Measurements from ENCODE around the gene NLN.
A peak's percentile ranks its signal among the peaks of the same experiment; 100 is the strongest.
"Not testable (repeated sequence)": the region's sequence is repeated elsewhere in the genome, so short reads cannot be mapped to it uniquely, and the experiment has no call there.

Gene NLN

DNA sequence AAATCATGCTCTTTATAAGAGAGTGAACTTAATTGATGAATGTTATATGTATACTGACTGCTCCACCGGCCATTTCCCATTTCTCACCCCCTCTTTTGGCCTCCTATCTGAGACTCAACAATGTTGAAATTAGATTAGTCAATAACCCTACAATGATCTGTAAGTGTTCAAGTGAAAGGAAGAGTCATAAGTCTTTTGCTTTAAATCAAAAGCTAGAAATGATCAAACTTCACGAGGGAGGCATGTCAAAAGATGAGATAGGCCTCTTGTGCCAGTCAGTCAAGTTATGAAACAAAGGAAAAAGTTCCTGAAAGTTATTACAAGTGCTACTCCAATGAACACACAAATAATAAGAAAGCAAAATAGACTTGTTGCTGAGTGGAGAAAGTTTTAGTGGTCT, 83.1 kb downstream of the NLN start:
- no peak for ATAC-seq
- TF ChIP-seq OSR1 (CRISPR knock-in tag; IDR thresholded peaks at IDR 0.05) (no peak), ISL1 (CRISPR knock-in tag; IDR thresholded peaks at IDR 0.05) (no peak), ZFP30 (CRISPR knock-in tag; IDR thresholded peaks at IDR 0.05) (no peak), CSDC2 (CRISPR knock-in tag; IDR thresholded peaks at IDR 0.05) (no peak), PPARA (CRISPR knock-in tag; IDR thresholded peaks at IDR 0.05; ENCODE audit: borderline replicate concordance) (no peak), ZFP3 (CRISPR knock-in tag; IDR thresholded peaks at IDR 0.05) (no peak), ESRRG (CRISPR knock-in tag; IDR thresholded peaks at IDR 0.05) (no peak), ZNF70 (CRISPR knock-in tag; IDR thresholded peaks at IDR 0.05) (no peak), ZC3H10 (CRISPR knock-in tag; IDR thresholded peaks at IDR 0.05) (no peak), RARB (CRISPR knock-in tag; IDR thresholded peaks at IDR 0.05) (no peak)
- TF ChIP-seq, protein P1, sequence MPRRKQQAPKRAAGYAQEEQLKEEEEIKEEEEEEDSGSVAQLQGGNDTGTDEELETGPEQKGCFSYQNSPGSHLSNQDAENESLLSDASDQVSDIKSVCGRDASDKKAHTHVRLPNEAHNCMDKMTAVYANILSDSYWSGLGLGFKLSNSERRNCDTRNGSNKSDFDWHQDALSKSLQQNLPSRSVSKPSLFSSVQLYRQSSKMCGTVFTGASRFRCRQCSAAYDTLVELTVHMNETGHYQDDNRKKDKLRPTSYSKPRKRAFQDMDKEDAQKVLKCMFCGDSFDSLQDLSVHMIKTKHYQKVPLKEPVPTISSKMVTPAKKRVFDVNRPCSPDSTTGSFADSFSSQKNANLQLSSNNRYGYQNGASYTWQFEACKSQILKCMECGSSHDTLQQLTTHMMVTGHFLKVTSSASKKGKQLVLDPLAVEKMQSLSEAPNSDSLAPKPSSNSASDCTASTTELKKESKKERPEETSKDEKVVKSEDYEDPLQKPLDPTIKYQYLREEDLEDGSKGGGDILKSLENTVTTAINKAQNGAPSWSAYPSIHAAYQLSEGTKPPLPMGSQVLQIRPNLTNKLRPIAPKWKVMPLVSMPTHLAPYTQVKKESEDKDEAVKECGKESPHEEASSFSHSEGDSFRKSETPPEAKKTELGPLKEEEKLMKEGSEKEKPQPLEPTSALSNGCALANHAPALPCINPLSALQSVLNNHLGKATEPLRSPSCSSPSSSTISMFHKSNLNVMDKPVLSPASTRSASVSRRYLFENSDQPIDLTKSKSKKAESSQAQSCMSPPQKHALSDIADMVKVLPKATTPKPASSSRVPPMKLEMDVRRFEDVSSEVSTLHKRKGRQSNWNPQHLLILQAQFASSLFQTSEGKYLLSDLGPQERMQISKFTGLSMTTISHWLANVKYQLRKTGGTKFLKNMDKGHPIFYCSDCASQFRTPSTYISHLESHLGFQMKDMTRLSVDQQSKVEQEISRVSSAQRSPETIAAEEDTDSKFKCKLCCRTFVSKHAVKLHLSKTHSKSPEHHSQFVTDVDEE (CRISPR knock-in tag; IDR thresholded peaks at IDR 0.05), result no peak
- TF ChIP-seq, protein P2, sequence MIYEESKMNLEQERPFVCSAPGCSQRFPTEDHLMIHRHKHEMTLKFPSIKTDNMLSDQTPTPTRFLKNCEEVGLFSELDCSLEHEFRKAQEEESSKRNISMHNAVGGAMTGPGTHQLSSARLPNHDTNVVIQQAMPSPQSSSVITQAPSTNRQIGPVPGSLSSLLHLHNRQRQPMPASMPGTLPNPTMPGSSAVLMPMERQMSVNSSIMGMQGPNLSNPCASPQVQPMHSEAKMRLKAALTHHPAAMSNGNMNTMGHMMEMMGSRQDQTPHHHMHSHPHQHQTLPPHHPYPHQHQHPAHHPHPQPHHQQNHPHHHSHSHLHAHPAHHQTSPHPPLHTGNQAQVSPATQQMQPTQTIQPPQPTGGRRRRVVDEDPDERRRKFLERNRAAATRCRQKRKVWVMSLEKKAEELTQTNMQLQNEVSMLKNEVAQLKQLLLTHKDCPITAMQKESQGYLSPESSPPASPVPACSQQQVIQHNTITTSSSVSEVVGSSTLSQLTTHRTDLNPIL (CRISPR knock-in tag; IDR thresholded peaks at IDR 0.05; ENCODE audit: low read depth), result no peak

DNA sequence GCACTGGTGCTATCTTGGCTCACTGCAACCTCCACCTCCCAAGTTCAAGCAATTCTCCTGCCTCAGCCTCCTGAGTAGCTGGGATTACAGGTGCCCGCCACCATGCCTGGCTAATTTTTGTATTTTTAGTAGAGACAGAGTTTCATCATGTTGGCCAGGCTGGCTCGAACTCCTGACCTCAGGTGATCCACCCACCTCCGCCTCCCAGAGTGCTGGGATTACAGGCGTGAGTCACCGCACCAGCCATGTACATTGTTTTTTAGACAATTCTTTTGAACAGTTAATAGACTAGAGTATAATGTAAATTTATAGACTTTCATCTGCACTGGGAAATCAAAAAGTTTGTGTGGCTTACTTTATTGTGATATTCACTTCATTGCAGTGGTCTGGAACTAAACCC, 85.5 kb downstream of the NLN start:
- ATAC-seq, result not testable (repeated sequence)

DNA sequence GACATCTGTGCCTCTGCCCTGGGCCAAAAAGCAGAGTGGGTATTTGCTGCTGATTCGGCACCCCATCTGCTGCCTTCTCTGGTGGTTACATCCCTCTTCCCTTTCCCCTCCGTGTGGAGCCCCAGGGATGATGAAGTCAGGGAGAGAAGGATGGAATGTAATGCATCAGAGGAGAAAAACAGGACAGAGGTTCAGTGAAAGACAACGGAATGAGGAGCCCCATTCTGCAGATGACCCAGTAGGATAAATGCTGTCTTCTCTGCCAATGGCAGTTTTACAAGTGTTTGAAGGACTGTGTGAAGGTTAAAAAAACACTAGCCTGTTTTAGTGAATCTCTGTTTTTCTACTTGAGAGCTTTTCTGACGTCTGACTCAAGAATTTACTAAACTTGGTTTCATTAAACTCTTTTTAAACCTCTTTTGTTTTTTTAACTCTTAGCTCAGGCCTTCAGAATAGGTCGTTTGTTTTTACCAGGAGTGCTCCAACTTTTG, 86.3 kb downstream of the NLN start:
- TF ChIP-seq ESRRG (CRISPR knock-in tag; IDR thresholded peaks at IDR 0.05) (no peak), ISL1 (CRISPR knock-in tag; IDR thresholded peaks at IDR 0.05) (0 out of 2 replicates have a peak, but pooled peaks have one; percentile 4)
- no peak for ATAC-seq

DNA sequence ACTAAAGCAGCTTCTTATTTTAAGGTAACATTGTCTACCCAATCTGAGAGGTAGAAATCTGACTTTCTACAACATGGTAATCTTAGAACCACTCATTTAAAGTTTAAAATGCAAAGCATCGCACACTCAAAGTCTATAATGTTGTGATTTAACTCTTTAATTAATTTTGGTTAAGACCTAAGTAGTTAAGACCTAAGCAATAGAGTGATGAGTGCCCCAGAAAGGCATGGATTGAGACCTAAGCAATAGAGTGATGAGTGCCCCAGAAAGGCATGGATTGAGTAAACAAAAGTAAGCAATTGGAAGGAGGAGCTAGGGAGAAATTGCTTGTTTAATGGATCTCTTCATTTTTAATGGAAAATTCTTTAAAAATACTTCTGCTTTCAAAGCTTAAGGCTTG, 86.8 kb downstream of the NLN start:
- peak; percentile 28; the same call in 1 of the 3 replicates for ATAC-seq

DNA sequence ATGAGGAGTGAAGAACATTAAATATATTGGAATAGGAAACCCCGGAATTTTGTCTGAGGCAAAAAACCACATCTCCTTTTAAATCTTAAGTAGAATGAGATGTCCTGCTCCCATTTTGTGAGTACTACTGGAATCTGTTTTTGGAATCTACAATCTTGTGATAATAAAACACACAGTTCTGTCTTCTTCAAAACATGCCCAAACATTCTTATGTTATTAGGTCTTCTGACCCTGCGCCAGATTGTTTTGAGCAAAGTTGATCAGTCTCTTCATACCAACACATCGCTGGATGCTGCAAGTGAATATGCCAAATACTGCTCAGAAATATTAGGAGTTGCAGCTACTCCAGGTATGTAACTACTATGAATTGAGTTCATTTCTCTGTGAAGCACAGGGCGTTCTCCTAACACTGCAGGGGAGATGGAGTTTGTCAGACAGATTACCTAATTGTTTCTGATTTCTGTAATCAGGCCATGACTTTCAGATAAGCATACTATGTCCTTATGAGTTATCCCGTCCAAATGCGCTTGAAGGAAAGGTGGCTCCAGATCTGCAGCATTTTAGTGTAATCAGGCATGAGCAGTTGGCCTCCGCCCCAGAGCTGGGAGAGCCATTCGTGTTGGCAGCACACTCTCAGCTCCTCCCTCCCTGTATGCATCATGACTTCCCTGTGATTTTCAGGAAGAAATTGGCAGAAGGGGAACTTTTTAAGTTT, 88.0 kb downstream of the NLN start:
- TF ChIP-seq ZFP3 (CRISPR knock-in tag; IDR thresholded peaks at IDR 0.05), result no peak
- no peak for TF ChIP-seq ZNF565 (CRISPR knock-in tag; conservative IDR thresholded peaks at IDR 0.05; ENCODE audit: low read depth)
- TF ChIP-seq ZFP30 (CRISPR knock-in tag; IDR thresholded peaks at IDR 0.05), result no peak
- no peak for TF ChIP-seq OSR1 (CRISPR knock-in tag; IDR thresholded peaks at IDR 0.05)
- no peak for TF ChIP-seq CSDC2 (CRISPR knock-in tag; IDR thresholded peaks at IDR 0.05)
- TF ChIP-seq, protein P3, sequence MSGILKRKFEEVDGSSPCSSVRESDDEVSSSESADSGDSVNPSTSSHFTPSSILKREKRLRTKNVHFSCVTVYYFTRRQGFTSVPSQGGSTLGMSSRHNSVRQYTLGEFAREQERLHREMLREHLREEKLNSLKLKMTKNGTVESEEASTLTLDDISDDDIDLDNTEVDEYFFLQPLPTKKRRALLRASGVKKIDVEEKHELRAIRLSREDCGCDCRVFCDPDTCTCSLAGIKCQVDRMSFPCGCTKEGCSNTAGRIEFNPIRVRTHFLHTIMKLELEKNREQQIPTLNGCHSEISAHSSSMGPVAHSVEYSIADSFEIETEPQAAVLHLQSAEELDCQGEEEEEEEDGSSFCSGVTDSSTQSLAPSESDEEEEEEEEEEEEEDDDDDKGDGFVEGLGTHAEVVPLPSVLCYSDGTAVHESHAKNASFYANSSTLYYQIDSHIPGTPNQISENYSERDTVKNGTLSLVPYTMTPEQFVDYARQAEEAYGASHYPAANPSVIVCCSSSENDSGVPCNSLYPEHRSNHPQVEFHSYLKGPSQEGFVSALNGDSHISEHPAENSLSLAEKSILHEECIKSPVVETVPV (CRISPR knock-in tag; IDR thresholded peaks at IDR 0.05), result no peak
- TF ChIP-seq ZNF70 (CRISPR knock-in tag; IDR thresholded peaks at IDR 0.05), result no peak
- TF ChIP-seq GLIS3 (CRISPR knock-in tag; IDR thresholded peaks at IDR 0.05), result no peak
- TF ChIP-seq, protein P1 (CRISPR knock-in tag; IDR thresholded peaks at IDR 0.05), result peak; percentile 43; the same call in 1 of the 2 replicates
- no peak for TF ChIP-seq RARB (CRISPR knock-in tag; IDR thresholded peaks at IDR 0.05)
- no peak for TF ChIP-seq SNAI2 (CRISPR knock-in tag; IDR thresholded peaks at IDR 0.05)
- TF ChIP-seq TOX (CRISPR knock-in tag; IDR thresholded peaks at IDR 0.05; ENCODE audit: borderline replicate concordance), result no peak
- no peak for TF ChIP-seq BACH2 (CRISPR knock-in tag; IDR thresholded peaks at IDR 0.05; ENCODE audit: borderline replicate concordance)
- peak; percentile 55 for TF ChIP-seq ISL1 (CRISPR knock-in tag; IDR thresholded peaks at IDR 0.05)
- no peak for TF ChIP-seq ESRRG (CRISPR knock-in tag; IDR thresholded peaks at IDR 0.05)
- peak; percentile 97 for ATAC-seq

More for the DNA sequence above, 86.8 kb downstream of the NLN start:
- no peak for TF ChIP-seq RARB (CRISPR knock-in tag; IDR thresholded peaks at IDR 0.05)
- 0 out of 2 replicates have a peak, but pooled peaks have one; percentile 3 for TF ChIP-seq ISL1 (CRISPR knock-in tag; IDR thresholded peaks at IDR 0.05)
